Liver (tissue), 9 donors: Measurements from ENCODE around the gene PRR20G. TPM values are rescaled to one million over a fixed set of nuclear protein-coding genes. Genes with fewer than 3 reads are reported as not detected.

Experiments
- DNase-seq: peaks from one replicate; pipeline ENCODE4 v3.0.0-alpha.2; 2017; ENCODE audit warnings: low spot score
- H3K27ac ChIP-seq, 2 donors: one replicate each; pipeline ENCODE4 v1.7.0; 2013; ENCODE audit warnings: inconsistent platforms in 2 of 2, low read length in 2 of 2, control low read depth in 1 of 2, low read depth in 1 of 2, mild to moderate bottlenecking in 1 of 2
- H3K27me3 ChIP-seq, 4 donors: one replicate each; pipeline versions ENCODE4 v1.6.1 to v1.7.0; 2013; ENCODE audit warnings: low read length in 3 of 4, inconsistent platforms in 1 of 4, mild to moderate bottlenecking in 1 of 4, moderate library complexity in 1 of 4; ENCODE audit not compliant: control insufficient read depth in 4 of 4, insufficient read depth in 4 of 4
- H3K36me3 ChIP-seq, 4 donors: one replicate each; pipeline versions ENCODE4 v1.6.1 to v1.7.0; 2013; ENCODE audit warnings: low read length in 3 of 4, mild to moderate bottlenecking in 3 of 4, low read depth in 1 of 4, moderate library complexity in 1 of 4; ENCODE audit not compliant: control insufficient read depth in 4 of 4, insufficient read depth in 3 of 4
- H3K4me1 ChIP-seq, 4 donors: one replicate each; pipeline versions ENCODE4 v1.6.1 to v1.7.0; 2013; ENCODE audit warnings: low read length in 3 of 4, mild to moderate bottlenecking in 3 of 4, moderate library complexity in 1 of 4; ENCODE audit not compliant: control insufficient read depth in 4 of 4, insufficient read depth in 4 of 4
- H3K4me3 ChIP-seq, 3 donors: one replicate each; pipeline versions ENCODE4 v1.6.1 to v1.7.0; 2013; ENCODE audit warnings: low read length in 3 of 3, control low read depth in 1 of 3, low read depth in 1 of 3, mild to moderate bottlenecking in 1 of 3
- H3K9ac ChIP-seq, 2 donors: one replicate each; pipeline ENCODE4 v1.7.0; 2013; ENCODE audit warnings: low read length in 2 of 2, mild to moderate bottlenecking in 2 of 2, moderate library complexity in 2 of 2, control low read depth in 1 of 2, low read depth in 1 of 2
- H3K9me3 ChIP-seq, 4 donors: one replicate each; pipeline versions ENCODE4 v1.6.1 to v1.7.0; 2013; ENCODE audit warnings: low read length in 3 of 4; ENCODE audit not compliant: control insufficient read depth in 4 of 4
- ATF3 ChIP-seq: IDR thresholded peaks from 2 replicates; pipeline ENCODE4 v1.6.1; 2016; ENCODE audit warnings: antibody characterized with exemption
- EGR1 ChIP-seq, 2 donors: IDR thresholded peaks; 2 replicates each; pipeline ENCODE4 v1.6.1; 2016 to 2018; ENCODE audit warnings: antibody characterized with exemption in 2 of 2, low read depth in 2 of 2
- FOXA1 ChIP-seq: IDR thresholded peaks from 2 replicates; pipeline ENCODE4 v1.6.1; 2016; ENCODE audit warnings: antibody characterized with exemption
- FOXA2 ChIP-seq: IDR thresholded peaks from 2 replicates; pipeline ENCODE4 v1.6.1; 2016; ENCODE audit warnings: antibody characterized with exemption
- GABPA ChIP-seq, 2 donors: IDR thresholded peaks in 1 of 2; conservative IDR thresholded peaks in 1 of 2; 2 replicates each; pipeline ENCODE4 v1.6.1; 2016; ENCODE audit warnings: antibody characterized with exemption in 2 of 2, mild to moderate bottlenecking in 1 of 2, moderate library complexity in 1 of 2
- HNF4A ChIP-seq, 2 donors: conservative IDR thresholded peaks; 2 replicates each; pipeline ENCODE4 v1.6.1; 2016; ENCODE audit warnings: antibody characterized with exemption in 2 of 2, mild to moderate bottlenecking in 2 of 2
- HNF4G ChIP-seq: IDR thresholded peaks from 2 replicates; pipeline ENCODE4 v1.6.1; 2016; ENCODE audit warnings: antibody characterized with exemption
- JUND ChIP-seq, 2 donors: IDR thresholded peaks; 2 replicates each; pipeline ENCODE4 v1.6.1; 2016; ENCODE audit warnings: antibody characterized with exemption in 2 of 2
- NR2F2 ChIP-seq: IDR thresholded peaks from 2 replicates; pipeline ENCODE4 v1.6.1; 2016; ENCODE audit warnings: antibody characterized with exemption
- RAD21 ChIP-seq, 2 donors: IDR thresholded peaks; 2 replicates each; pipeline ENCODE4 v1.6.1; 2016; ENCODE audit warnings: antibody characterized with exemption in 2 of 2, mild to moderate bottlenecking in 2 of 2
- REST ChIP-seq: IDR thresholded peaks from 2 replicates; pipeline ENCODE4 v1.6.1; 2016; ENCODE audit warnings: antibody characterized with exemption, mild to moderate bottlenecking
- RXRA ChIP-seq, 2 donors: IDR thresholded peaks; 2 replicates each; pipeline ENCODE4 v1.6.1; 2017 to 2018; ENCODE audit warnings: antibody characterized with exemption in 2 of 2, mild to moderate bottlenecking in 1 of 2
- SP1 ChIP-seq: IDR thresholded peaks from 2 replicates; pipeline ENCODE4 v1.6.1; 2018; ENCODE audit warnings: antibody characterized with exemption, mild to moderate bottlenecking
- TAF1 ChIP-seq: conservative IDR thresholded peaks from 2 replicates; pipeline ENCODE4 v1.6.1; 2016; ENCODE audit warnings: antibody characterized with exemption, mild to moderate bottlenecking
- YY1 ChIP-seq: IDR thresholded peaks from 2 replicates; pipeline ENCODE4 v1.6.1; 2016; ENCODE audit warnings: antibody characterized with exemption, mild to moderate bottlenecking
- WGBS: extraction: QIAGEN DNeasy Blood & Tissue Kit; methylation state at CpG from one replicate; pipeline ENCODE4 v1.1.7; 2013; 5-methylcytosine and 5-hydroxymethylcytosine counted together
- polyA plus RNA-seq, 2 donors: library from polyadenylated mRNA; stranded (reverse) in 1 of 2; unstranded in 1 of 2; fragments of 200-250 nt in 1 of 2; fragments of >200 nt in 1 of 2; fragmentation: Nextera tagmentation in 1 of 2; extraction: Ambion mirVana in 1 of 2; gene quantifications; one replicate each; pipeline versions ENCODE4 v1.2.1 to v1.2.3, GENCODE V29; 2013 to 2015
- total RNA-seq, 2 donors: library from RNA; depleted of rRNA; stranded (reverse); fragments of >200 nt; gene quantifications; one replicate each; pipeline ENCODE4 v1.2.3, GENCODE V29; 2014
- TF ChIP-seq, protein P1 (sequence below): IDR thresholded peaks from 2 replicates; pipeline ENCODE4 v1.6.1; 2016; ENCODE audit warnings: antibody characterized with exemption
- TF ChIP-seq, protein P2 (sequence below): fragments of 150-350 bp; IDR thresholded peaks from 2 replicates; pipeline ENCODE4 v1.5.1; 2017; ENCODE audit warnings: improper control_type of control experiment, low read depth, low read length; ENCODE audit not compliant: missing input control
- donor health status: healthy.
- donor health status: healthy.
- donor health status: healthy.
- donor health status: healthy.
- donor health status: healthy.

PRR20G gene
- total and polyA plus RNA-seq, 4 donors: not detected

GRCh38 chr3:127264292-127264691 is 23.6 kb downstream of the PRR20G start:
- Histone ChIP-seq H3K27me3 (no peaks in the 10 kb centered on the region), H3K9me3 (peaks cover 2 to 9% (median 6%) of the 10 kb centered on the region in 4 donors), H3K4me1 (no peaks in the 10 kb centered on the region), H3K9ac (no peak overlapping the region), H3K36me3 (no peaks in the 10 kb centered on the region), H3K27ac (no peak overlapping the region), H3K4me3 (no peak overlapping the region)
- TF ChIP-seq FOXA2: no peak
- no peak for TF ChIP-seq SP1
- no peak for TF ChIP-seq ATF3
- no peak for TF ChIP-seq HNF4G
- no peak for TF ChIP-seq RXRA (IDR thresholded peaks at IDR 0.05)
- TF ChIP-seq GABPA (IDR thresholded peaks at IDR 0.05 in 1 of 2, conservative IDR thresholded peaks at IDR 0.05 in 1 of 2): no peak
- TF ChIP-seq, protein P1, sequence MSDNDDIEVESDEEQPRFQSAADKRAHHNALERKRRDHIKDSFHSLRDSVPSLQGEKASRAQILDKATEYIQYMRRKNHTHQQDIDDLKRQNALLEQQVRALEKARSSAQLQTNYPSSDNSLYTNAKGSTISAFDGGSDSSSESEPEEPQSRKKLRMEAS: no peak
- no peak for TF ChIP-seq NR2F2
- TF ChIP-seq TAF1: no peak
- TF ChIP-seq, protein P2, sequence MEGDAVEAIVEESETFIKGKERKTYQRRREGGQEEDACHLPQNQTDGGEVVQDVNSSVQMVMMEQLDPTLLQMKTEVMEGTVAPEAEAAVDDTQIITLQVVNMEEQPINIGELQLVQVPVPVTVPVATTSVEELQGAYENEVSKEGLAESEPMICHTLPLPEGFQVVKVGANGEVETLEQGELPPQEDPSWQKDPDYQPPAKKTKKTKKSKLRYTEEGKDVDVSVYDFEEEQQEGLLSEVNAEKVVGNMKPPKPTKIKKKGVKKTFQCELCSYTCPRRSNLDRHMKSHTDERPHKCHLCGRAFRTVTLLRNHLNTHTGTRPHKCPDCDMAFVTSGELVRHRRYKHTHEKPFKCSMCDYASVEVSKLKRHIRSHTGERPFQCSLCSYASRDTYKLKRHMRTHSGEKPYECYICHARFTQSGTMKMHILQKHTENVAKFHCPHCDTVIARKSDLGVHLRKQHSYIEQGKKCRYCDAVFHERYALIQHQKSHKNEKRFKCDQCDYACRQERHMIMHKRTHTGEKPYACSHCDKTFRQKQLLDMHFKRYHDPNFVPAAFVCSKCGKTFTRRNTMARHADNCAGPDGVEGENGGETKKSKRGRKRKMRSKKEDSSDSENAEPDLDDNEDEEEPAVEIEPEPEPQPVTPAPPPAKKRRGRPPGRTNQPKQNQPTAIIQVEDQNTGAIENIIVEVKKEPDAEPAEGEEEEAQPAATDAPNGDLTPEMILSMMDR: no peak
- TF ChIP-seq EGR1 (IDR thresholded peaks at IDR 0.05; ENCODE audit: low read depth in 2 of 2): no peak
- TF ChIP-seq HNF4A (conservative IDR thresholded peaks at IDR 0.05): no peak
- WGBS: 60% methylated on average over 5 of the region's 5 CpGs
- DNase-seq: no peak

- no peaks in the 10 kb centered on the region for H3K27me3 ChIP-seq
- H3K4me3 ChIP-seq: no peak overlapping the region
- H3K36me3 ChIP-seq: no peaks in the 10 kb centered on the region
- peaks cover 1 to 8% (median 3%) of the 10 kb centered on the region in 4 donors for H3K9me3 ChIP-seq
- TF ChIP-seq TAF1 (no peak), HNF4A (conservative IDR thresholded peaks at IDR 0.05) (no peak)
- TF ChIP-seq, protein P2: no peak
- H3K27ac ChIP-seq: no peak overlapping the region
- WGBS: 65% methylated on average over 9 of the region's 9 CpGs
- H3K9ac ChIP-seq: no peak overlapping the region
- no peaks in the 10 kb centered on the region for H3K4me1 ChIP-seq
- no peak for DNase-seq
Observed at GRCh38 chr3:127263586-127264231, 24.1 kb downstream of the PRR20G start.

GRCh38 chr3:127263037-127263436 is 24.8 kb downstream of the PRR20G start:
- no peak for DNase-seq
- Histone ChIP-seq H3K36me3 (no peaks in the 10 kb centered on the region), H3K27ac (no peak overlapping the region), H3K4me3 (no peak overlapping the region), H3K27me3 (no peaks in the 10 kb centered on the region), H3K9ac (no peak overlapping the region), H3K9me3 (peaks cover 0 to 2% (median under 1%) of the 10 kb centered on the region in 4 donors), H3K4me1 (no peaks in the 10 kb centered on the region)
- 91% methylated on average over 4 of the region's 4 CpGs for WGBS
- TF ChIP-seq REST: no peak
- TF ChIP-seq HNF4G: no peak
- no peak for TF ChIP-seq JUND (IDR thresholded peaks at IDR 0.05)
- no peak for TF ChIP-seq EGR1 (IDR thresholded peaks at IDR 0.05; ENCODE audit: low read depth in 2 of 2)
- TF ChIP-seq ATF3: no peak
- TF ChIP-seq NR2F2: no peak
- no peak for TF ChIP-seq SP1
- TF ChIP-seq YY1: no peak
- no peak for TF ChIP-seq FOXA1
- TF ChIP-seq RAD21 (IDR thresholded peaks at IDR 0.05): no peak
- TF ChIP-seq TAF1: no peak
- no peak for TF ChIP-seq HNF4A (conservative IDR thresholded peaks at IDR 0.05)
